ENCODE measurements around the gene TP53RK.

DNA sequence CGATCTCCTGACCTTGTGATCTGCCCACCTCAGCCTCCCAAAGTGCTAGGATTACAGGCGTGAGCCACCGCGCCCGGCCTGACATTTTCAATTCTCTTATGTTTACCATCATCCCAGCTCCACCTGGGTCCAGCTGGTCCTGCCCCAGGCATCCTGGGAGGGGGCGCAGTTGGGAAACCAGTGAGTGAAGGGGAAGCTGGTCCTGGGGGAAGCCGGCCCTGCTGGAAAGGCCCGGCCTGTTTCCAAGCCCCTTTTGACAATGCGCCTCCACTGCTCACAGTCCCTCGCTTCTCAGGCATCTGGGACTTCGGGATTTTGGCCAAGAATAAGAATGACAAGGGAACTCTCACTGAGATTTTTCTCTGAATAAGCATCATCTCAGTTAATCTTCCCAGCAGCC lies 52.2 kb downstream of the TP53RK start:
- TF ChIP-seq CTCF (IDR thresholded peaks at IDR 0.05; ENCODE audit: low read length): no peak
- no peak for TF ChIP-seq EZH2 (optimal IDR thresholded peaks at IDR 0.05; ENCODE audit: low read depth, low read length)
